HG03095 (cell line): Measurements from ENCODE around the gene STK35.

Experiments
- ATAC-seq: cut with Tn5 transposase; IDR thresholded peaks from one replicate; pipeline ENCODE4 v1.9.1; 2021; ENCODE audit warnings: moderate library complexity; ENCODE audit not compliant: unreplicated experiment

Gene STK35

GRCh38 chr20:2132461-2132901, 30.9 kb downstream of the STK35 start:
- ATAC-seq: no peak

- ATAC-seq: no peak
Observed at GRCh38 chr20:2133318-2134183, 31.9 kb downstream of the STK35 start.

- no peak for ATAC-seq
Observed at GRCh38 chr20:2135013-2135412, 33.4 kb downstream of the STK35 start.

- no peak for ATAC-seq
Observed at GRCh38 chr20:2136275-2136674, 34.6 kb downstream of the STK35 start.

GRCh38 chr20:2137552-2138201, 36.0 kb downstream of the STK35 start:
- no peak for ATAC-seq

- ATAC-seq: no peak
Observed at GRCh38 chr20:2138396-2138795, 36.8 kb downstream of the STK35 start.

- no peak for ATAC-seq
Observed at GRCh38 chr20:2139250-2139649, 37.6 kb downstream of the STK35 start.

GRCh38 chr20:2139736-2140135, 38.1 kb downstream of the STK35 start:
- no peak for ATAC-seq

GRCh38 chr20:2140561-2140960, 38.9 kb downstream of the STK35 start:
- ATAC-seq: no peak

GRCh38 chr20:2141600-2142575, 40.3 kb downstream of the STK35 start:
- no peak for ATAC-seq

GRCh38 chr20:2142649-2143048, 41.0 kb downstream of the STK35 start:
- ATAC-seq: no peak

GRCh38 chr20:2143594-2143993, 42.0 kb downstream of the STK35 start:
- no peak for ATAC-seq

GRCh38 chr20:2144850-2145249, 43.2 kb downstream of the STK35 start:
- ATAC-seq: no peak

GRCh38 chr20:2145376-2145775, 43.7 kb downstream of the STK35 start:
- ATAC-seq: no peak

- ATAC-seq: no peak
Observed at GRCh38 chr20:2146080-2146867, 44.6 kb downstream of the STK35 start.

- no peak for ATAC-seq
Observed at GRCh38 chr20:2149507-2149906, 47.9 kb downstream of the STK35 start.

GRCh38 chr20:2150660-2151059, 49.0 kb downstream of the STK35 start:
- no peak for ATAC-seq

- no peak for ATAC-seq
Observed at GRCh38 chr20:2151858-2152281, 50.2 kb downstream of the STK35 start.

GRCh38 chr20:2152317-2152716, 50.7 kb downstream of the STK35 start:
- ATAC-seq: no peak

- ATAC-seq: no peak
Observed at GRCh38 chr20:2153326-2153725, 51.7 kb downstream of the STK35 start.
